ENCODE measurements around the gene WWOX. TPM values are rescaled to one million over a fixed set of nuclear protein-coding genes. Genes with fewer than 3 reads are reported as not detected.

The WWOX gene
- total RNA-seq, 2 donors from 2014 or later, result 33.8 to 82.5 TPM

DNA sequence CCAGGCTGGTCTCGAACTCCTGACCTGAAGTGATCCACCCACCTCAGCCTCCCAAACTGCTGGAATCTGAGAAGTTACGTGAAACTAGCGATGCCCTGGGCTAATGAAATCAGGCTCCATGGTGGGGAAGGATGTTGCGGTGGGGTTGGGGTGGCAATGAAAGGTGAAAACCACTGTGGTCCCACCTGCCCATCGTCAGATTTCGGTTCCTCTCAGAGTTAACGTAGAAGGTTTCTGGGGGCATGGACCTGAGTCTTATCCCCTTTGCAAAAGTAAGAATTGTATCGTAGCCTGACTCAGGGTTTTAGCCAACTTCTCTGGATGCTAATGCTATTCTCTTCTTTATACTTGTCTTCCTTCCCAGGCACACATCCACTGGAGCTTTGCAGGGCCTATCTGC, 402.3 kb downstream of the WWOX start:
- no peaks in the 10 kb centered on the region for H3K36me3 ChIP-seq
- TF ChIP-seq, protein P1, sequence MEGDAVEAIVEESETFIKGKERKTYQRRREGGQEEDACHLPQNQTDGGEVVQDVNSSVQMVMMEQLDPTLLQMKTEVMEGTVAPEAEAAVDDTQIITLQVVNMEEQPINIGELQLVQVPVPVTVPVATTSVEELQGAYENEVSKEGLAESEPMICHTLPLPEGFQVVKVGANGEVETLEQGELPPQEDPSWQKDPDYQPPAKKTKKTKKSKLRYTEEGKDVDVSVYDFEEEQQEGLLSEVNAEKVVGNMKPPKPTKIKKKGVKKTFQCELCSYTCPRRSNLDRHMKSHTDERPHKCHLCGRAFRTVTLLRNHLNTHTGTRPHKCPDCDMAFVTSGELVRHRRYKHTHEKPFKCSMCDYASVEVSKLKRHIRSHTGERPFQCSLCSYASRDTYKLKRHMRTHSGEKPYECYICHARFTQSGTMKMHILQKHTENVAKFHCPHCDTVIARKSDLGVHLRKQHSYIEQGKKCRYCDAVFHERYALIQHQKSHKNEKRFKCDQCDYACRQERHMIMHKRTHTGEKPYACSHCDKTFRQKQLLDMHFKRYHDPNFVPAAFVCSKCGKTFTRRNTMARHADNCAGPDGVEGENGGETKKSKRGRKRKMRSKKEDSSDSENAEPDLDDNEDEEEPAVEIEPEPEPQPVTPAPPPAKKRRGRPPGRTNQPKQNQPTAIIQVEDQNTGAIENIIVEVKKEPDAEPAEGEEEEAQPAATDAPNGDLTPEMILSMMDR (IDR thresholded peaks at IDR 0.05), result no peak
- no peak for DNase-seq (ENCODE audit: low spot score)
- H3K4me1 ChIP-seq (ENCODE audit: control insufficient read depth in 1 of 2, low read depth in 2 of 2), result peaks cover 5 to 23% of the 10 kb centered on the region in 2 donors
- no peak overlapping the region for H3K4me3 ChIP-seq
- H3K9me3 ChIP-seq, result no peaks in the 10 kb centered on the region
- no peaks in the 10 kb centered on the region for H3K27me3 ChIP-seq (replicated peaks; ENCODE audit: insufficient read depth)
- no peak for ATAC-seq (ENCODE audit: insufficient number of reproducible peaks, low FRiP score, low read depth)
- H3K27ac ChIP-seq, result no peak overlapping the region

DNA sequence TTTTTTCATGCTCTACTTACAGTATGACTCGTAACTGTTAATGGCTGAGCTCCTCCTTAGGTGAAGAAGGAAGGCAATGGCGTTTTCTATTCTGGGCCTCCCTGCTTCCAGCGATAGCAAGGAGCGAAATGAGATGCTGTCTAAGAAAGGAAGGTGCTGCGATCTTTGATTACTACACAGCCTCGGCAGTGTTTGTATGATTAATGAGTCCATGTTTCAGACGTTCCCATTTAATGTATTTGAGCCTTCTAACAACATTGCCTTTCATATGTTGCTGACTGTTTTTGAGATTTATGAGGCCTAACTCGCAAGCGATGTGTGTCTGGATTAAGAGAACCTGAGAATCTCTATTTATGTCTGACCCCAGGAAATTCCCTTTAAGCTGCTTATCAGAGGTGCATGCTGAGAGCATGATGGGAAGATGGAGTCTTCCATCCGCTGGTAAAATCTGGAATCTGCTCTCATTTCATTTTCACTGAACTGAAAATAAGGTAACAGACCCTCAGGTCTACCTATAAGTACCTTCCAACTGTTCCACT, 403.4 kb downstream of the WWOX start:
- H3K27me3 ChIP-seq (replicated peaks; ENCODE audit: insufficient read depth), result no peaks in the 10 kb centered on the region
- TF ChIP-seq, protein P1 (IDR thresholded peaks at IDR 0.05), result no peak
- ATAC-seq (ENCODE audit: insufficient number of reproducible peaks, low FRiP score, low read depth) (no peak), DNase-seq (ENCODE audit: low spot score) (no peak)
- H3K4me3 ChIP-seq, result no peak overlapping the region
- no peaks in the 10 kb centered on the region for H3K36me3 ChIP-seq
- H3K27ac ChIP-seq, result no peak overlapping the region
- peaks cover 5 to 23% of the 10 kb centered on the region in 2 donors for H3K4me1 ChIP-seq (ENCODE audit: control insufficient read depth in 1 of 2, low read depth in 2 of 2)
- no peaks in the 10 kb centered on the region for H3K9me3 ChIP-seq

DNA sequence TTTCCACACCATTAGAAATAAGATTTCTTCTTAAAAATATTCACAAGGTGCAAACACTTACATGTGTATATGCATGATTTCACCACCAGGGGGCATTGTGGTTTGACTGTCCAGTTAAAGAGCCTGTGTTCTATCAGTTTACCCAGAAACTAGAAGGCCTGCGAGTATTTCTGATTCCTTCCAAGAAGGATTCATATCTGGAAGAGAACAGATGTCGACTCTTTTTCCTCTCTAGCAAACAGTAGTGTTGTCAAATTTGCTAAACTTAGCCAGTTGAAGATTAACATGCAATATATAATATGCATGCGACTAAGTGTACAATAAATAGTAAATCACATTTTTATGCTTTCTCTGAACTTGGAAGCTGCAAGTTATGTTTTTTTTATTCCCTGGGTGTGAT, 404.1 kb downstream of the WWOX start:
- Histone ChIP-seq H3K27ac (no peak overlapping the region), H3K9me3 (no peaks in the 10 kb centered on the region), H3K4me3 (no peak overlapping the region), H3K27me3 (replicated peaks; ENCODE audit: insufficient read depth) (no peaks in the 10 kb centered on the region), H3K36me3 (no peaks in the 10 kb centered on the region), H3K4me1 (ENCODE audit: control insufficient read depth in 1 of 2, low read depth in 2 of 2) (peaks cover 5 to 23% of the 10 kb centered on the region in 2 donors)
- TF ChIP-seq, protein P1 (IDR thresholded peaks at IDR 0.05), result peak; percentile 82
- DNase-seq (ENCODE audit: low spot score), result peak; percentile 17
- ATAC-seq (ENCODE audit: insufficient number of reproducible peaks, low FRiP score, low read depth), result no peak

DNA sequence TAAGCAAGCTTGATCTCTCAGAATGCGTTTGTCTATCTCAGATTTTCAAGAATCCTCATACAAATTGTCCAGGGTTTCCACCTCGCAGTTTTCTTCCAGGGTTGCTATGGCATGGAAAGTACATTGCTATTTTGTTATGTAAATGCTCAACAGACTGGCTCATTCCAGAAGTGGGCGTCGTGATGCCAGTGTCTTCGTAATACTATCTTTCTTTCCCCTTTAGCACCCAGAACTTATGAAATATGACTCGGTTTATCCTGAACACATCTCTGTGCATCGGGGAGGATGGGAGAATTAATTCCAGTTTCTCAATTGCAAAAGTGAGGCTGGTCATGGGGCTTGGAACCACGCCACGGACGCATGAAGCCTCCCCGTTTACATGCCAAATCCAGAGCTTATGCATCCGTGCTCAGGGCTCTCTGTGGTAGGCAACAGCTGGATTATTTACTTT, 405.0 kb downstream of the WWOX start:
- TF ChIP-seq, protein P1 (IDR thresholded peaks at IDR 0.05), result no peak
- DNase-seq (ENCODE audit: low spot score) (no peak), ATAC-seq (ENCODE audit: insufficient number of reproducible peaks, low FRiP score, low read depth) (no peak)
- H3K36me3 ChIP-seq, result no peaks in the 10 kb centered on the region
- no peak overlapping the region for H3K4me3 ChIP-seq
- H3K27me3 ChIP-seq (replicated peaks; ENCODE audit: insufficient read depth), result no peaks in the 10 kb centered on the region
- H3K27ac ChIP-seq, result no peak overlapping the region
- no peaks in the 10 kb centered on the region for H3K9me3 ChIP-seq
- peaks cover 5 to 23% of the 10 kb centered on the region in 2 donors for H3K4me1 ChIP-seq (ENCODE audit: control insufficient read depth in 1 of 2, low read depth in 2 of 2)

DNA sequence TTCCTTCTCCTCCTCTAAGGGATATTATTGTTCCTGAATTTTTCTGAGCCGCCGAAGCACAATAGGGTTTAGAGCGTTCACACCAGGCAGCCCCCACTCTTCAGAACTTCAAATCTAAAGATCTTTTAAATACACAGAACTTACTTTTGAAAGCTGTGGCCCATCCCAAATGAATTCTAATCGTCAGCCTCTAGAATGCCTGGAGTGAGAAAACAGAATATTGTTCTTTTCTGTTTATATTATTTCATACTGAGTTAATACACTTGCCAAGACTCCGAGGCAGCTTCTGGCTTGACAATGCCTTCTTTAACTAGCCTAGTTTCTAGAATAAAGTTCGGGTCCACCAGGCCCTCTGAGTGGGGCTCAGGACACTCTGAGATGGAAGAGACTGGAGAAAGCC, 405.6 kb downstream of the WWOX start:
- TF ChIP-seq, protein P1 (IDR thresholded peaks at IDR 0.05), result no peak
- peak overlapping the region; percentile 64 for H3K4me3 ChIP-seq
- H3K4me1 ChIP-seq (ENCODE audit: control insufficient read depth in 1 of 2, low read depth in 2 of 2), result peaks cover 5 to 23% of the 10 kb centered on the region in 2 donors
- no peaks in the 10 kb centered on the region for H3K36me3 ChIP-seq
- H3K27ac ChIP-seq, result peak overlapping the region in 1 of 2 donors; percentile 23
- DNase-seq (ENCODE audit: low spot score), result no peak
- H3K27me3 ChIP-seq (replicated peaks; ENCODE audit: insufficient read depth), result no peaks in the 10 kb centered on the region
- no peaks in the 10 kb centered on the region for H3K9me3 ChIP-seq
- no peak for ATAC-seq (ENCODE audit: insufficient number of reproducible peaks, low FRiP score, low read depth)
